Caki2 (cell line): ENCODE measurements around the gene ACKR4. TPM values are rescaled to one million over a fixed set of nuclear protein-coding genes. Genes with fewer than 3 reads are reported as not detected.
"Not testable (repeated sequence)": the region's sequence is repeated elsewhere in the genome, so short reads cannot be mapped to it uniquely, and the experiment has no call there.

Experiments used
- DNase-seq: peaks from one replicate; pipeline ENCODE4 v3.0.0-alpha.2; 2015; ENCODE audit warnings: low read depth
- in situ Hi-C: cut with HindIII; loops from 2 replicates; pipeline ENCODE4 v1.10.0; 2016; ENCODE audit warnings: low sequenced_read_pairs, low pct_unique_long_range_greater_than_20kb, mixed read lengths
- total RNA-seq: library from RNA; depleted of rRNA; stranded (reverse); fragments of >200 nt; shearing (Covaris generic); gene quantifications from 2 replicates; pipeline ENCODE4 v1.2.3, GENCODE V29; 2014; ENCODE audit warnings: low replicate concordance; rRNA removed

The ACKR4 gene
- not detected in 2 replicates for total RNA-seq

DNA sequence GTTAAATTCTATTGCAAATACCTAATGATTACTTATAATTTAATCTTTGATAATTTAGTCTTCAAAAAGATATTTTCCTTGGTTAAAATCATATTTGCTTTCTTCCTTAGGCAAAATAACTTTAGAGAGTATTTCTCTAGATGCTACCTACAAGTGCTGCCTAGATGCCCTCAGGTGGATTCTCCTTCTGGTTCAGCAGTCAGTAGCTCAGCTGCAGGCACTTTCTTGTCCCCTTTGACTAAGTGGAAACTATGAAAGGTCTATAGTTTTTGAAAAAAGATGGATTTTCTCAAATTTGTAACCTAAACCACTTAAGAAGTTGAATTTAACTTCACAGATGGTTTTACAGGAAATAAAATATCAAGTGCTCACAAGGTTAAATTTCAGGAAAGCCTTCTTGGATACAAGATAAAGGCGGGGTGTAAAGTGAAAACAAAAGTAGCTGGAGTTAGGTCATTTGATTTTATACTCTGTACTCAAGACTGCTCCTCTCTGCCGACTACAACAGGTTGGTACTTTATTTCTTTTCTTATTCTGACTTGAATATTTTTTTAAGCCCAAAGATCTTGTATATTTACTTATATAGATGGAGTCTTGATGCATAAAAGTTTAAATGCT, at the start of gene ACKR4:
ACKR4 (plus strand) TSS at position 455 of the 618 bp plus-strand sequence. CDS start 3,128 bp downstream, outside the sequence.
- in situ Hi-C loops = no loop called here
- DNase-seq = no peak

DNA sequence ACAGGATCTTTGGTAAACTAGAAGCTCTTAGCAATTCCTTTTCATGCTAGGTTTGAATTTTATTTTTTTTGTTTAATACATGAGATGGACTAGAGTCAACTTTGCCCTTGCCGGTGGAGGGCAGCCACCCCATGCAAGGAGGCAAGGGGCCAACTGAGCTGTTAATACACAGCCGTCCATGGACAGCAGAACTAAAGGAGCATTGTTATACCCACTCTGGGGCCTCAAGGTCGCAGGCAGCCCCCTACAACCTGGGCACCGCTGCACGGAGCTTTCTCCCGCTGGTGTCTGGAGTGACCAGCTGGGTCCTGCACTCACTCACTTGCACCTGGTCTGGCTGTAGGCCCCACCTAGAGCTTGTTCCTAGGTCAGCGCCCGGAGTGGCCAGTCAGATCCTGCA, 47.9 kb upstream of the ACKR4 start:
- in situ Hi-C loops = no loop called here
- DNase-seq = no peak

GRCh38 chr3:132549890-132550578, 47.0 kb upstream of the ACKR4 start:
- DNase-seq = no peak
- in situ Hi-C loops = no loop called here

GRCh38 chr3:132550579-132551305, 46.3 kb upstream of the ACKR4 start:
- in situ Hi-C loops = no loop called here

GRCh38 chr3:132553826-132554225, 43.2 kb upstream of the ACKR4 start:
- in situ Hi-C loops = no loop called here
- DNase-seq = no peak

More at GRCh38 chr3:132550579-132551305, 46.3 kb upstream of the ACKR4 start:
- DNase-seq = no peak

GRCh38 chr3:132554437-132554836, 42.6 kb upstream of the ACKR4 start:
- in situ Hi-C loops = no loop called here
- DNase-seq = no peak

- no peak for DNase-seq
- in situ Hi-C loops = no loop called here
Observed at GRCh38 chr3:132555306-132556035, 41.6 kb upstream of the ACKR4 start.

DNA sequence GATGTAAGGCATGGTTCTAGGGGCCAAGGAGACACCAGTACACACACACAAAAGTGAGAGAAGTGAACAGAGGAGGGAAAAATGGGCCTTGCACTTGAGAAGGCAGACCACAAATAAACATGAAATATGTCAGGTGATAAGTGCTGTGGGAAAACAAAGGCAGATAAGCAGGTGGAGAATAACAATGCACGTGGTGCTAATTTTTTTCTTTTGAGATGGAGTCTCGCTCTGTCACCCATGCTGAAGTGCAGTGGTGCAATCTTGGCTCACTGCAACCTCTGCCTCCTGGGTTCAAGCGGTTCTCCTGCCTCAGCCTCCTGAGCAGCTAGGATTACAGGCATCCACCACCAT, 41.1 kb upstream of the ACKR4 start:
- in situ Hi-C loops, DNase-seq: not testable (repeated sequence)

- in situ Hi-C loops = no loop called here
- DNase-seq = no peak
Observed at GRCh38 chr3:132556508-132557159, 40.4 kb upstream of the ACKR4 start.

DNA sequence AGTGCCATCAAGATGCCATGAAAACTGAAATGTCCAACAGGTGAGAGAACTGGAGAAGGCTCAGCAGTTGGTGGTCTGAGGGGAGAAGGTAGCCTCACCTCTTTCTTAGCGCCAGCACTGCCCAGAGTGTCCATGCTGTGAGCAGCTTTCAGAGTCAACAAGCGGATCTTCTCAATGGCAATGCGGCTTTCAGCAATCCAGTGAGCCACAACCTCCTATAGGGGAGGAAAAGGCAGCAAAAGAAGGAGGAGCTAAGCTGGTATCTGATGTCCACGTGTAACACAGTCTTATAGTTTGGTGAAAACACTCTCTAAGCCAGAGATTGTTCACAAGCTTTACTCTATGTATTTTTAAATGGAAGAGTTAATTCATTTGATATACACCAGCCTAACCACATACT, 36.1 kb upstream of the ACKR4 start:
- in situ Hi-C loops = no loop called here

GRCh38 chr3:132563420-132564069, 33.5 kb upstream of the ACKR4 start:
- in situ Hi-C loops = no loop called here
- DNase-seq = no peak

More for the DNA sequence above, 36.1 kb upstream of the ACKR4 start:
- no peak for DNase-seq

DNA sequence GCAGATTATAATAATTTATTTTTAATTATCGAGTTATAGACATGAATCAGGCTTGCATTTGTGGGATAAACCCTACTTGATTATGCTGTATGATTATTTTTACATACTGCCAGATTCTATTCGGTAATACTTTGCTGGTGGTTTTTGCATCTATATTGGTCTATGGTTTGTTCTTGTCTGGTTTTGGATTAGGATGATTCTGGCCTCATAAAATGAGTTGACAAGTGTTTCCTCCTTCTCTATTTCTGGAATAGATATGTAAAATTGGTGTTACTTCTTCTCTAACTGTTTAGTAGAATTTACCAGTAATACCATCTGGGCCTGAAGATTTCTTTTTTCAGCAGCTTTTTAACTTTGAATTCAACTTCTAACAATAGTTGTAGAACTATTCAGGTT, 33.0 kb upstream of the ACKR4 start:
- in situ Hi-C loops = no loop called here

GRCh38 chr3:132568422-132568821, 28.6 kb upstream of the ACKR4 start:
- in situ Hi-C loops = no loop called here
- no peak for DNase-seq

More for the DNA sequence above, 33.0 kb upstream of the ACKR4 start:
- no peak for DNase-seq

GRCh38 chr3:132569153-132569552, 27.9 kb upstream of the ACKR4 start:
- no peak for DNase-seq
- in situ Hi-C loops = no loop called here

GRCh38 chr3:132569580-132569979, 27.5 kb upstream of the ACKR4 start:
- DNase-seq = no peak
- in situ Hi-C loops = no loop called here

DNA sequence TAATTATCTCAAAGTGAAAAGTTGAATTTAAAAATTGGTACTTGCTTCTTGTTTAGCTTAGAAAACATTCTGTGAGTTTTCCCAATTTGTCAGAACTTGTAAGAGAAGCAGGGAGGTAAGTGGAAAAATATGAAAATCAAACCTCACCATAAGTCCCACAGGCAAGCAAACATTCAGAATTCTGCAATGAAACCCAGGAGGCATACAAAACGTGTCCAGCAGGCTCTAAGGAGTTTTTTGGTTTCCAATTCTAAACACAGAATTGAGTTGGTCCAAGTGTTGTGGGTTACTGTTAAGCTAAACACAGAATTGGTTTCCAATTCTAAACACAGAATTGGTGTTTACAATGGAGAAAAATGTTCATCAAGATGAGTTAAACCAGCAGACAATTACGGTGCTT, 27.1 kb upstream of the ACKR4 start:
- in situ Hi-C loops = no loop called here
- no peak for DNase-seq

- DNase-seq = no peak
- in situ Hi-C loops = no loop called here
Observed at GRCh38 chr3:132573797-132574211, 23.3 kb upstream of the ACKR4 start.

- in situ Hi-C loops = no loop called here
- no peak for DNase-seq
Observed at GRCh38 chr3:132587401-132587800, 9.7 kb upstream of the ACKR4 start.
